HG02885 (cell line): ENCODE data around the gene SLC25A42.
"Not testable (repeated sequence)": the region's sequence is repeated elsewhere in the genome, so short reads cannot be mapped to it uniquely, and the experiment has no call there.

Experiments
- ATAC-seq: cut with Tn5 transposase; IDR thresholded peaks from one replicate; pipeline ENCODE4 v1.9.1; 2021; ENCODE audit warnings: mild to moderate bottlenecking; ENCODE audit not compliant: unreplicated experiment, poor library complexity

The SLC25A42 gene

DNA sequence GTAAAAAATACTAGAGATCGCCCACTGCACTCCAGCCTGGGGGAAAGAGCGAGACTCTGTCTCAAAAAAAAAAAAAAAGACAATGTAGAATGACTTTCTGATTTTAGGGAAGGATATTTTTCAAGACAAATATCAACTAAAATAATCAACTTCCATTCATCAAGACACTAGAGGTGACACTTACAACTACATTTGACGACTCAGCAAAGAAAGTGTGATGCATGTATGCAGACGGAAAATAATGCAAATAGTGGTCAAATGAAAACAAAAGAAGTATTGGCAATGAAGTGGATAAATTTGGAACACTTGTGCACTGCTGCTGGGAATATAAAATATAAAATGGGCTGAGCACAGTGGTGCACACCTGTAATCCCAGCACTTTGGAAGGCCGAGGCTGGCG lies 62.3 kb downstream of the SLC25A42 start:
- ATAC-seq, result no peak

DNA sequence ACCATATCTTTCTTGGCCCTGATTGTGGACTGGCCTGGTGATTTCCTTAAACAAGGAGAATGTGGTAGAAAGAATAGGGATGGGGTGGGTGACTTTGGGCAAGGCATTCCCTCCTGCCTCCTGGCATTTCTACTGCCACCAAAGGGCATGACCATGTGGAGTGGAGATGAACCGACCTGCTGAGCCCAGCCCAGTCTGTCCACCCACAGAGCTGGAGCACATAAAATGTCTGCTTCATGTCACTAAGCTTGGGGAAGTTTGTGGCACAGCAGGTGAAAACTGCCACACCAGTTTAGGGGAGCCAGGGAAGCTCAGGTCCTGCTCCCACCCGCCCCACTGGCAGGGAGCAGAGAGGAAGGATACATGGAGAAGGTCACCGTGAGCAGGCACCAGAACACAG lies 68.2 kb downstream of the SLC25A42 start:
- ATAC-seq, result no peak

DNA sequence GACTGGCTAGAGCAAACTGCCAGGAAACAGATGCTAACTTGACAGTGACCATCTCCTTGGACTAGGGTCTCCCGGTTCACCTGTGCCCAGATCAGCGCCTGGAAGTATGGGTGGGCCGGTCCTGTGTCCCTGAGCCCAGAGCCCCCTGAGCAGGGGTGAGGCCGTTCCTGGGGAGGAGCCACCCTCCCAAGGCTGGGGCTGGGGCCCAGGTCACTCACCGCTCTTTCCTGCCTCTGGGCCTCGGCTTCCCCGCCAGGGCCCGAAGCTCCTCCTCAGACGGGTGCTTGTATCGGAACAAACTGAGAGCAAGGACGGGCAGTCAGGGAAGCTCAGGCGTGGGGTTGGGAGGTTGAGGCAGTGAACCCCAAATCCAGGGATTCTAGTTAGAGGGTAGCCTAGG lies 69.1 kb downstream of the SLC25A42 start:
- ATAC-seq, result no peak

DNA sequence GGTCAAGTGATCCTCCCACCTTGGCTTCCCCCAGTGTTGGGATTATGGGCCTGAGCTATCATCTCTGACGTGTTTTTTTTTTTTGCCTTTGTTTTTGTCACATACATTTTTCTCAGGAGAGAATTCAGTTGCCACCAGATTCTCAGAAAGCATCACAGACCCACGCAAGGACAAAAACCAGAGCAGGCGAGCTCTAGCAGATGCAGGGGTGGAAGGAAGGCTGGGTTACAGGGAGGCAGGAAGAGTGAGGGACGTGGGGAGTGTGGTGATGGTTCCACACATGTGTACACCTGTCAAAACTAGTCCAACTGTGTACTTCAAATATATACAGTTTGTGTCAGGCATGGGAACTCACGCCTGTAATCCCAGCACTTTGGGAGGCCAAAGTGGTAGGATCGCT lies 70.2 kb downstream of the SLC25A42 start:
- ATAC-seq, result no peak

DNA sequence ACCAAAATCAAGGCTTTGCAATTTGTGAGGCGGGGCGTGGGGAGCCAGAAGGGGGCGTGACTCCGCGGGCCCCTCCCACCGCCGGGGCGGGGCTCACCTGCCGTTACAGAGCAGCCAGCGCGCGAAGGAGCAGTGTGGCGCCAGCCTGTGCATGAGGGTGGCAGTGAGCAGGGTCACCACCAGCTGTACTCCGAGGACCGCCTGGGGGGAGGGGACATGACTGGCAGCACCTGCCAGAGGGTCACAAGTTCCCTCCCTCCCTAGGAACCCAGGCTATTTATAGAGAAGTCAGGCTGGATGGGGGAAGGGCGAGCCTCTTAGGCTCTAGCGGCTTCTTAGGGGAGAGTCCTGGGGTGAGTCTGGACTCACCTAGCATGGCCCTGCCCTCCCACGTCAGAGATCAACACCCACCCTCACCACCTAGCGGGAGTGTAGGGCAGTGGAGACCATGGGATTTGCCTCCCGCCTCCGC lies 70.9 kb downstream of the SLC25A42 start:
- no peak for ATAC-seq

DNA sequence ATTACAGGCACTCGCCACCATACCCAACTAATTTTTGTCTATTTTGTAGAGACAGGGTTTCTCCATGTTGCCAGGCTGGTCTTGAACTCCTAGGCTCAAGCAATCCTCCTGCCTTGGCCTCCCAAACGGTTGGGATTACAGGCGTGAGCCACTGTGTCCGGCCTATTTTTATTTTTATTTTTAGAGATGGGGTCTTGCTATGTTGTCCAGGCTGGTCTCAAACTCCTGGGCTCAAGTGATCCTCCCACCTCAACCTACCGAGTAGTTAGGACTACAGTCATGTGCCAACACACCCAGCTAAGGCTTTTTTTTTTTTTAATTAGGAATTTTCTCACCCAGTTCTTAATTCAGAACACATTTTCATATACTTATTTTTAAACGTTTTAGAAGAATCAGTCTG lies 71.9 kb downstream of the SLC25A42 start:
- ATAC-seq, result not testable (repeated sequence)

DNA sequence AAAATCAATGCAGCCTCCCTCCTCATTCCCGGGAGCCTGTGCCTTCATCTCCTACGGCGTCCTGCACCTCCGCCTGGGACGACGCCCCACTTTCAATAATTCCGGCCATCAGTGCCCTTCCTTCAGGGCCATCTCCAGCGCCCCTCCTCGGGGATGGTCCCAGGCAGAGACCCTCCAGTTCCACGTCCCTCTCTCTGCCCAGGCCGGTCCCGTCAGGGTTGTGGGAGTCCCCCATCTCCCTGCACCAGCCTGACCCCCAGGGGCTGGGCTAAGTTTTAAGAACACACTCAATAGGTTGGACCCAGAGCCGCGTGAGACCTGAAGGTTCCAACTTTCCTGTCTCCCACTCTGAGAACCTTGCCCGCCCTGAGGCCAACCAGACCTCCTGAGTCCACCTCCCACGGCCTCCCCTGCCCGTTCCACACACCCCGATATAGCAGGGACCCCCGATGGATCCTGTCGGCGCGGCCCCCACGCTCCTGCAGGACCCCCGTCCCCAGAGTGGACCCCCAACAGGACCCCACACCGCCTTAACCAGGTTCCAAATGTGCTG lies 73.8 kb downstream of the SLC25A42 start:
- no peak for ATAC-seq

DNA sequence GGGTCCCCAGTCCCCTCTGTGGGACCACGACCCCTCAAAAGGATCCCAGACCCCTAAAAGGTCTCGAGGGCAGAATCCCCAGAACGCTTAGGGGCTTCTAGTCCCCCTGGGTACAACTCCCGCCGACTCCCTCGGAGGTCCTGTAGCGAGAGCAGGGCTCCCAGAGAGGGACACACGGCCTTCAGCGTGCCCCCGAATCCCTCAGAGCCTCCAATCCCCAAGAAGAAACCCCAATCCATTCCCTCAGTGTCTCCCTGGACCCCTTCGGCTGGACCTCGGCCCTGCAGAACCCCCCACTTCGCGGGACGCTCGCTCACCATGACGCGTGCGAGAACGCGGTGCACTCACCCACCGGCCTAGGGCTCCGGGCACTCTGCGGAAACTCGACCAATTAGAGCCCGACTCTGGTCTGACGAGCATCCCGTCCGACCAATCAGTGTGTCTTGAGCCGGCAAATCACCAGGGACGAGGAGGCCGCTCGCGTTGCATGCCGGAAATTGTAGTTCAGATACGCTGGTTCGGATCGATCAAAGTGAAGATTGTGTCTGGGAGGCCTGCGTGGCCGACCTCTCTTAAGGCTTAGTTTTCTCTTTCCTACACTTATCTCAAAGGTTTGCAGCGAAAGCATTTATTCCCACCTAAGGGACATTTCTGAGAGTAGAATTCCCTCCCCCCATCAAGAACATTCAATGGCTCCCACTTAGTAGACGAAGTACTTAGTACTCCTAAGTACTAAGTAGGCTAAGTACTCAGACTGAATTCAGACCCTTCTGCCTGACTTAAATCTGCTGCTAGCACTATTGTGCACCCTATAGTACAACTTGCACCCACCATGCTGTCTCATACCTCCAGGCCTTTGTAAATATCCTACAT lies 74.6 kb downstream of the SLC25A42 start, which contains the start of gene TMEM161A:
TMEM161A (minus strand) TSS at position 370 of the 873 bp plus-strand sequence; CDS start at position 320, 50 bp downstream.
- ATAC-seq, result peak; percentile 99

DNA sequence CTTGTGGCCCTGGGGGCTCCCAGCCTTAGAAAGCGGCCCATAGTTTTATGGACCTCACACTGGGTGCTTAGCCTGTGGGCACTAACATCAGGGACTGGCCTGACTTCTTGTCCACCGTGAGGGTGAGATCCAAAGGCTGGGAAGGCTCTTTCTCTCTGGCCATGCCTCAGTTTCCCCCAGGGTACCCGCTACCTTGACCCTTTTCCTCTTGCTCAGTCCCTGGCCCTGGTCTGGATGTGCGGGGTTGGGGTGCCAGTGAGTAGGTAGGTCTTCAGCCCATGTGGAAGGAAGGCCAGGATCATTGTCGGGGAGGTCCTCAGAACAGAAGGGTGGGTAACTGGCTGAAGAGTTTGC lies 76.1 kb downstream of the SLC25A42 start:
- ATAC-seq, result no peak

DNA sequence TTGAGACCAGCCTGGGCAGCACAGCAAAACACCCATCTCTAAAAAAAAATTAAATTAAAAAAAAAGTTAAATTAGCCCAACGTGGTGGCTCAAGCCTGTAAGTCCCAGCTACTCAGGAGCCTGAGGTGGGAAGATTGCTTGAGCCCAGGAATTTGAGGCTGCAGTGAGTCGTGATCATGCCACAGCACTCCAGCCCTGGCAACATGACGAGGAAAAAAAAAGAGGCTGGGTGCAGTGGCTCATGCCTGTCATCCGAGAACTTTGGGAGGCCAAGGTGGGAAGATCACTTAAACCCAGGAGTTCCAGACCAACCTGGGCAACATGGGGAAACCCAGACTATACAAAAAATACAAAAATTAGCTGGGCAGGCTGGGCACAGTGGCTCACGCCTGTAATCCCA lies 76.7 kb downstream of the SLC25A42 start:
- no peak for ATAC-seq

DNA sequence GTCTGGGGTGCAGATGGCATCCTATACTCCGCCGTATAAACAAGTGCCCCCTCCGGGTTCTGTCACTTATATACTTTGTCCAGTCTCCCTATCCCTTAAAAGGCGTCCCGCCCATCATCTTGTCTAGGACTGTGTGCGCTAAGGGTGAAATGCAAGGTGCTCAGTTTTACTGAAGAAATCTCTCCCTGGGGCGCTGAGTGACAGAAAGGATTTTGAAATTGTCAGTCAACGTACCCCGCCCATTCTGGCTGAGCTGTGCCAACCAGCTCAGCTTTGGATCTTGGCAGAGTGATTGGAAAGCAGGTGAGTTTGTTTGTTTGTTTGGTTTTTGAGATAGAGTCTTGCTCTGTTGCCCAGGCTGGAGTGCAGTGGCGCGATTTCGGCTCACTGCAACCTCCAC lies 78.6 kb downstream of the SLC25A42 start:
- no peak for ATAC-seq

DNA sequence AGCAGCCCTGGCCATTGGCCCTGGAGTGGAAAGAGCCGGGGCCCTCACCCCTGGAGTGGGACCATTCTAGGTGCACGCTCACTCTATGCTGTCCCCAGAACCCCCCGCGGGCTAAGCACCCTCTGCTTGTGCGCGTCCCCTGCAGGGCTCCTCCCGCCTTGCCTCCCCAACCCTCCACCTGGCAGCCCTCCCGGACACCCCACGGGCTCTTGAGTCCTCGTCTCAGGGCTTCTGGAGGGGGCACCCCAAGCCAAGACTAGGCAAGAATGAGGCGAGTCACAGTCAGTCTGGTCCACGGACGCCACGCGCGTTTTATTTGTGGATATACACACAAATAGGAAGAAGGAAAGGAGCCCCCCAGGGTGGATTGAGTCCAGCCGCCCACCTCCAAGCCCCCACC lies 81.5 kb downstream of the SLC25A42 start:
- no peak for ATAC-seq

DNA sequence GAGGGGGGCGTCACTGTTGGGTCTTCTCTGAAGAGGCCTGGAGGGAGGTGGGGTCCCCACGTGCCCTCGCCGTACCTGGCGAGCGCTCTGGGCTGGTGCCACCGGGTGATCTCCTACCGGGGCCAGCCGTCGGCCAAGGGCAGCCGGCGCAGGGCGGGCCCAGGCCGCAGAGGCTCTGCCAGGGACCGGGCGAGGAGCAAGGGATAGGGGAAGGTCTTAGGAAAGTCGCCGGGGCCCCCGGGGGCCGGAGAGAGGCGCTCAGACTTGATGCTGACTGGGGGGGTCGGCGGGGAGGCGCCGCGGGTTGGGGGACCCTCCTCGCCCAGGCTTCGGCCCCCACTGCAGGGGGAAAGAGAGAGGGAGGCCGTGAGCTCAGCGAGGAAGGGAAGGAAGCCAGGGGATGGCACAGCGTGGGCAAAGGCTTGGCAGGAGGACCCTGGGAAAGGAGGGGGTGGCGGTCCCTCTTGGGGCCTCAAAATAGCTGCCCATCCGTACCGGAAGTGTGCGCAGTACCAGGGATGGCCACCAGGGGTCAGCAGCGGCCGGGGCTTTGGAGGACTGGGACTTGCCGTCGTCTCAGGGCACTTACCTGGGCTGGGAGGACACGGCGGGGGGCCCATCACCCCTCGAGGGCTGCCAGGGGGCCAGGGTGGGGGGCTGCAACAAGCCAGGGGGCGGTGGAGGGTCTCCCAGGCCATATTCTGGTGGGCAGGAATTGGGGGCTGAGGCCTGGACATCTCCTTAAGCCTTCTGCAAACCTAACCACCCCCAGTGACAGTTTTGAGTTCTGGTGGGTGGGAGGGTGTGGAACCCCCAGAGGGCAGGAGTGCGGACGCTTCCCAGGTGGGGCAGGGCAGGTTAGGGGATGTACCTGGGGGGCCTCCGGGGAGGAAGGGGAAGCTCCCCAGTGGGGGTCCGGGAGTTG lies 82.2 kb downstream of the SLC25A42 start:
- ATAC-seq, result no peak

DNA sequence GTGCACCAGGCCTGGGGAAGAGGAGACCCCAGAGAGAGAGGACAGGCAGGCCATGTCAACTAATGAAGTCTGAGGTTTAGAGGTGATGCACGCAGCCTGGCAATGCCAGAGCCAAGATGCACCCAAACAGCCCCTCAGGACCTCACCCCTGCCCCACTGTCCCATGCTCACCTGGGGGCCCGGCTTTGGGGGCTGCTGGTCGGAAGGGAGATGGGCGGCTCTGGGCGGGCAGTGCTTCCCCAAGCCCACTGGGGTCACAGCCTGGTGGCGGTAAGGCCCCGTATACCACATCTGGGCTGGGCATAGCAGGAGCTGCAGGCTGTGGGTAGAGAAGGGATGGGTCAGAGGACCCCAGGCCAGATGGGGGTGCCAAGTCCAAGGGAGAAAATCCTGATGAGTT lies 83.1 kb downstream of the SLC25A42 start:
- ATAC-seq, result no peak

DNA sequence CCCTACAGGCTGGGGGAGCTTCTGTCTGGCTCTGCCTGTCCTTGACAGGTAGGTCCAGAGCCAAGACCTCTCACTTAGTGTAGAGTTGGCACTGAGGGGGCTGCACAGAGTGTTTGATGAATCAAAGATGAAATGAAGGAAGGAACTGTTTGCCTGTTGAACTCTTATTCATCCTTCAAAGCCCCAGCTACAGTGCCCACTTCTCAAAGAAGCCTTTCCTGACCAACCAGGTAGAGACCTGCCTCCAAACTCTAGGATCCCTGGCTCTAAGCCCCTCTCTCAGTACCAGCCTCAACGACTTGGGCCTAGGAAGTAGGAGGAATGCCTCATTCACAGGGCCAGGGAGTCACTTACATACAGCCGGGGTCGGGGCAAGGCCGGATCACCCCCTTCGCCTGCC lies 83.5 kb downstream of the SLC25A42 start:
- ATAC-seq, result no peak

DNA sequence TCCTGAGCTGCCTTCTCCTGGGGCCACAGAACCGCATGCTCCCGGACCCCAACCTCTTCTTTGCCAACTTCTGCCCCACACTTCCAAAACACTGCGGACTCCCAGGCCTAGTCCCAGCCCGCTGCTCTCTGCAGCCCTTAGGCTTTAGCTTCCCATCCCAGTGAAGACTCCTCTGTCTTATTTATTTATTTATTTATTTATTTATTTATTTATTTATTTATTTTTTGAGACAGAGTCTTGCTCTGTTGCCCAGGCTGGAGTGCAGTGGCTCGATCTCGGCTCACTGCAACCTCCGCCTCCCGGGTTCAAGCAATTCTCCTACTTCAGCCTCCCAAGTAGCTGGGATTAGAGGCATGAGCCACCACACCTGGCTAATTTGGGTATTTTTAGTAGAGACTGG lies 84.7 kb downstream of the SLC25A42 start:
- not testable (repeated sequence) for ATAC-seq

DNA sequence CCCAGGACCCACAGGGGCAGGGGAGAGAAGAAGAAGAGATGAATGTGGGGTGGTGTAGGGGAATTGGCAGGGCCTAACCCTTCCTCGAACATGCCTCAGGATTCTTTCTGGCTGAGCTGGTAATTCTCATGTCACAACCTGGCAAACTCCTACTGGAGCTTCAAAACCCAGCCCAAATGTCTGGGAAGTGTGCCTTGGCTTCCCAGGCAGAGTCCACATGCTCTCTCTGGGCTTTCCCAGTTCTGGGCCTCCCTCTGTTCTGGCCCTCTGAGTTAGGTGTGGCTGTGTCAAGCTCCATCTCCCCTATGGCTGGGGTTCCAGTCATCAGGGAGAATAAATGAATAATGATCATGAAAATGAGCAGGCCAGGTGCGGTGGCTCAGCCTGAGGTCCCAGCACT lies 85.6 kb downstream of the SLC25A42 start:
- ATAC-seq, result no peak

DNA sequence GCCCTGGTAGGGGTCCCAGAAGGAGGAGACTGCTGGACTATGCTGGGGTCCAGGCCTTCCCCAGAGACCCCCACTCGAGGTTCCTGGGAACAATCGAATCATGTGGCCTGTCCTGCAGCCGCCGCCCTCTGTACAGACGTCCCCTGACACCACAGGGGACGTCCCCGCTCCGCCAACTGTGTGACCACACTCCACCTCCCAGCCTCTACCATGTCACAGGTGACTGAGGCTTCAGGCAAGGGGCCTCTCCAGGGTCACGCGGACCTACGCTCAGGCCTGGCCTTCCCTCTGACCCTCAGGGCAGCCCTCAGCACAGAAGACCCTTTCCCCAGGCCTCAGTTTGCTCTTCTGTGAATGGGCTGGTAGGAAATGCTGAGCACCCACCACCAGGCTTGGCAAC lies 87.6 kb downstream of the SLC25A42 start:
- peak; percentile 67 for ATAC-seq

DNA sequence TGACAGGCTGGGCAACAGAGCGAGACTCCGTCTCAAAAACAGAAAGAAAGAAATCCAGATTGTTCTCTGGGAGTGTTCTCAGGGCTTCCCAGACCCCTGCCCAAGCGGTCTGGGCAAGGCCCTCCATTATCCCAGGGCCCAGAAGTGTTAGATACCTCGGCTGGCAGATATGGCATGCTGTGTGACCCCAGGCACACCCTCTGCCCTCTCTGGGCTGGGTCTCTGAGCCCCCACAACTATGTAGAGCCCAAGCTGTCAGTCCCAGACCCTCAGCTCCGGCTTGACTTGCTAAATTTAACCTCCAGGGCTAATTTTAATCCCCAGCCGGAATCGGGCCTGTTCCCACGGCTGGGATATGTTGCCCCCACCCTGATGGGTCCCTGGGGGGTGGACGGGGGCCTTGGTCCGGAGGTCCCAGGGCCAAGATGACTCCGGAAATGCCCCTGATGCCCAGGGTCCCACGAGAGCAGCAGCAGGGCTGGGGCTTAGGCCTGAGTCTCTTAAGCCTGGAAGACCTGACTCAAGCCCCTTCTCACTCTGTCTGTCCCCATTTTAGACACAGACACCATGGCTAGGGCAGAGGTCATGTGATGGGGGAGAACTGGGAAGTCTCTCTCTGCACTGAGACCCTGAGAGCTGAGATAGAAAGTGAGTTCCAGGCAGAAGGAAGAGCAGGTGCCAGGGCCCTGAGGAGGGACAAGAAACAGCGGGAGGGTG lies 89.0 kb downstream of the SLC25A42 start:
- ATAC-seq, result no peak

DNA sequence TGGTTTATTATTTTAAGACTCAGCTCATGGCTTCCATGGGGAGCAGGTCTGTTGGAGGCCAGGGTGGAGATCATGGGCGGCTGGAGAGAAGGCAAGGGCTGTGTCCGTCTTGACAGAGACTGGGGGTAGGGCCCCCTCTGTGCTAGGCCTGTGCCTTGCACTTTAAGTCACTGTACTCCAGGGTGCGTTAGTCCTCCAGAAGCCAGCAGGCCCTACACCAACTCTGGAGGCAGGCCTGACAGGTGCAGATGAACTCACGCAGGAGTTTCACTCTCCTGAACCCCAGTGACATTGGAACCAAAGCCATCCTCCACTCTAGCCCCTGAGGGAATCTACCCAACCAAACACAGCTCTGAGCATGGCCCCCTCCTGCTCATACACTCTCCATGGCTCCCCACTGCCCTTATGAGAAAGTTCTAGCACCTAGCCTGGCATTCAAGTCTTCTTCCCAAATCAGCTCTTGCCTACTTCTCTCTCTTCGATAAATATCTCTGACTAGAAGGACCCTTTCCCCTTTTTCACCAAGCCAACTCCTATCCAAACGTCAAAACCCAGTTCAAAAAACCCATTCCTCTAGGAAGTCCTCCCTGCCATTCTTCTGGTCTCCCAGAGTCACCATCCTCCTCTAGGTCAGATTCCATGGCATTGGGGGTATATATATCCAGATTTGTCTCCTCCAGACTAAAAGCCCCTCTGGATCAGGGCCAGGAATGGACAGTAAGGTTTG lies 91.1 kb downstream of the SLC25A42 start:
- no peak for ATAC-seq
